ENCODE data around the gene CEMIP. TPM values are rescaled to one million over a fixed set of nuclear protein-coding genes. Genes with fewer than 3 reads are reported as not detected.

The CEMIP gene
- total RNA-seq, 1 donor from 2014 or later: 3.6 TPM

- Histone ChIP-seq H3K27ac (ENCODE audit: low read depth, low read length) (peak overlapping the region; percentile 90), H3K4me2 (ENCODE audit: low read length) (peak overlapping the region; percentile 95), H2AFZ (ENCODE audit: low read depth, low read length) (peak overlapping the region; percentile 86), H3K36me3 (ENCODE audit: insufficient read depth, low read length) (peaks cover 4% of the 10 kb centered on the region), H3K9ac (ENCODE audit: low read length) (peak overlapping the region; percentile 94), H3K9me3 (ENCODE audit: insufficient read depth, low read depth, low read length) (no peaks in the 10 kb centered on the region), H3K27me3 (ENCODE audit: insufficient read depth, low read length) (no peaks in the 10 kb centered on the region), H3K4me1 (ENCODE audit: insufficient read depth, low read length) (peaks cover 16% of the 10 kb centered on the region), H3K4me3 (ENCODE audit: insufficient read depth, low read depth, low read length) (peak overlapping the region; percentile 85), H4K20me1 (ENCODE audit: insufficient read depth, low read length) (peaks cover 32% of the 10 kb centered on the region), H3K79me2 (ENCODE audit: insufficient read depth, low read length) (peaks cover 47% of the 10 kb centered on the region)
- peaks cover 14% of the 10 kb centered on the region for H3K4me1 Mint-ChIP-seq (ENCODE audit: low read depth, unreplicated experiment)
- peaks cover 2% of the 10 kb centered on the region for H3K9me3 Mint-ChIP-seq (ENCODE audit: unreplicated experiment)
- H3K36me3 Mint-ChIP-seq (ENCODE audit: low read depth, unreplicated experiment): no peaks in the 10 kb centered on the region
- TF ChIP-seq EZH2 (IDR thresholded peaks at IDR 0.05; ENCODE audit: insufficient read depth, low read length): no peak
- TF ChIP-seq, protein P1, sequence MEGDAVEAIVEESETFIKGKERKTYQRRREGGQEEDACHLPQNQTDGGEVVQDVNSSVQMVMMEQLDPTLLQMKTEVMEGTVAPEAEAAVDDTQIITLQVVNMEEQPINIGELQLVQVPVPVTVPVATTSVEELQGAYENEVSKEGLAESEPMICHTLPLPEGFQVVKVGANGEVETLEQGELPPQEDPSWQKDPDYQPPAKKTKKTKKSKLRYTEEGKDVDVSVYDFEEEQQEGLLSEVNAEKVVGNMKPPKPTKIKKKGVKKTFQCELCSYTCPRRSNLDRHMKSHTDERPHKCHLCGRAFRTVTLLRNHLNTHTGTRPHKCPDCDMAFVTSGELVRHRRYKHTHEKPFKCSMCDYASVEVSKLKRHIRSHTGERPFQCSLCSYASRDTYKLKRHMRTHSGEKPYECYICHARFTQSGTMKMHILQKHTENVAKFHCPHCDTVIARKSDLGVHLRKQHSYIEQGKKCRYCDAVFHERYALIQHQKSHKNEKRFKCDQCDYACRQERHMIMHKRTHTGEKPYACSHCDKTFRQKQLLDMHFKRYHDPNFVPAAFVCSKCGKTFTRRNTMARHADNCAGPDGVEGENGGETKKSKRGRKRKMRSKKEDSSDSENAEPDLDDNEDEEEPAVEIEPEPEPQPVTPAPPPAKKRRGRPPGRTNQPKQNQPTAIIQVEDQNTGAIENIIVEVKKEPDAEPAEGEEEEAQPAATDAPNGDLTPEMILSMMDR (IDR thresholded peaks at IDR 0.05; ENCODE audit: insufficient read depth, low read depth, low read length): no peak
- FAIRE-seq (no peak), DNase-seq (ENCODE audit: low read depth) (no peak)
- H3K27ac Mint-ChIP-seq (ENCODE audit: unreplicated experiment): peak overlapping the region; percentile 89
- peaks cover under 1% of the 10 kb centered on the region for H3K27me3 Mint-ChIP-seq (ENCODE audit: low read depth, unreplicated experiment)
- H3K4me3 Mint-ChIP-seq (ENCODE audit: unreplicated experiment): peak overlapping the region; percentile 97
These were observed 221.0 kb downstream of the CEMIP start for GRCh38 chr15:81000144-81000623.

- no peak for FAIRE-seq
These were observed 221.5 kb downstream of the CEMIP start, which contains the start of gene TLNRD1 for GRCh38 chr15:81000624-81001151. Gene TLNRD1 (plus strand): TSS chr15:81000923. CDS start chr15:81002272, 1,349 bp downstream.

More at GRCh38 chr15:81000624-81001151, 221.5 kb downstream of the CEMIP start, which contains the start of gene TLNRD1:
- H3K27me3 Mint-ChIP-seq (ENCODE audit: low read depth, unreplicated experiment): no peaks in the 10 kb centered on the region
- peak; percentile 86 for DNase-seq (ENCODE audit: low read depth)
- H4K20me1 ChIP-seq (ENCODE audit: insufficient read depth, low read length): peaks cover 37% of the 10 kb centered on the region
- H2AFZ ChIP-seq (ENCODE audit: low read depth, low read length): peak within 1 kb of the TSS; percentile 86
- peaks cover 14% of the 10 kb centered on the region for H3K4me1 Mint-ChIP-seq (ENCODE audit: low read depth, unreplicated experiment)
- peaks cover 16% of the 10 kb centered on the region for H3K4me1 ChIP-seq (ENCODE audit: insufficient read depth, low read length)
- H3K9ac ChIP-seq (ENCODE audit: low read length): peak within 1 kb of the TSS; percentile 94
- peak within 1 kb of the TSS; percentile 90 for H3K27ac ChIP-seq (ENCODE audit: low read depth, low read length)
- peak within 1 kb of the TSS; percentile 95 for H3K4me2 ChIP-seq (ENCODE audit: low read length)
- peaks cover 7% of the 10 kb centered on the region for H3K36me3 ChIP-seq (ENCODE audit: insufficient read depth, low read length)
- no peaks in the 10 kb centered on the region for H3K9me3 ChIP-seq (ENCODE audit: insufficient read depth, low read depth, low read length)
- no peaks in the 10 kb centered on the region for H3K36me3 Mint-ChIP-seq (ENCODE audit: low read depth, unreplicated experiment)
- peak within 1 kb of the TSS; percentile 97 for H3K4me3 Mint-ChIP-seq (ENCODE audit: unreplicated experiment)
- peaks cover 52% of the 10 kb centered on the region for H3K79me2 ChIP-seq (ENCODE audit: insufficient read depth, low read length)
- no peaks in the 10 kb centered on the region for H3K27me3 ChIP-seq (ENCODE audit: insufficient read depth, low read length)
- TF ChIP-seq, protein P1 (IDR thresholded peaks at IDR 0.05; ENCODE audit: insufficient read depth, low read depth, low read length): no peak
- TF ChIP-seq EZH2 (IDR thresholded peaks at IDR 0.05; ENCODE audit: insufficient read depth, low read length): no peak
- H3K9me3 Mint-ChIP-seq (ENCODE audit: unreplicated experiment): peaks cover 2% of the 10 kb centered on the region
- H3K4me3 ChIP-seq (ENCODE audit: insufficient read depth, low read depth, low read length): peak within 1 kb of the TSS; percentile 85
- peak within 1 kb of the TSS; percentile 89 for H3K27ac Mint-ChIP-seq (ENCODE audit: unreplicated experiment)

Small RNAs within 50 kb of the gene (microRNA-seq; reads per million reads assigned to microRNA genes)
- gene MIR4514: not detected
- not detected for gene MIR549A

Other genes with a start within 250 kb of the CEMIP start
- gene ABHD17C, start 84.1 kb upstream of the CEMIP start, total RNA-seq: 9.5 and 10.2 TPM in 2 replicates
- gene MESD, start 210.4 kb downstream of the CEMIP start, total RNA-seq: 33.1 and 34.8 TPM in 2 replicates
- gene TLNRD1, start 221.6 kb downstream of the CEMIP start, total RNA-seq: 24.2 and 24.3 TPM in 2 replicates